ENCODE measurements around the gene RMDN3. TPM values are rescaled to one million over a fixed set of nuclear protein-coding genes. Genes with fewer than 3 reads are reported as not detected.
A peak's percentile ranks its signal among the peaks of the same experiment; 100 is the strongest.

RMDN3 gene
- total and polyA plus RNA-seq, 9 of the 15 experiments (the other 6 are each of a cell fraction or from before 2014, with no cell fraction given), result 8.1 to 38.2 (median 25.9) TPM

- TF ChIP-seq UBTF (IDR thresholded peaks at IDR 0.05; ENCODE audit: borderline replicate concordance in 1 of 2, low read depth in 2 of 2, low read length in 2 of 2) (0 out of 4 replicates have a peak, but pooled peaks of 1 of the 2 experiments have one; percentile 16), TEAD1 (CRISPR knock-in tag; IDR thresholded peaks at IDR 0.05) (peak in 1 of 2 experiments; percentile 88; a peak in 1 of 4 replicates), CBX8 (IDR thresholded peaks at IDR 0.05; ENCODE audit: borderline replicate concordance, extremely low read depth, low read depth, low read length, poor library complexity, severe bottlenecking) (no peak), ID3 (CRISPR knock-in tag; IDR thresholded peaks at IDR 0.05) (no peak), ID3 (tag; IDR thresholded peaks at IDR 0.05) (0 out of 2 replicates have a peak, but pooled peaks have one; percentile 25), ZNF146 (CRISPR knock-in tag; IDR thresholded peaks at IDR 0.05; ENCODE audit: unreplicated experiment) (no peak), YY1 (IDR thresholded peaks at IDR 0.05; ENCODE audit: borderline replicate concordance in 1 of 3, control insufficient read depth in 1 of 3, extremely low read depth in 1 of 3, insufficient read depth in 3 of 3, insufficient read length in 1 of 3, insufficient replicate concordance in 2 of 3, low read depth in 1 of 3, low read length in 2 of 3) (peak in 1 of 3 experiments; percentile 38), MEIS2 (IDR thresholded peaks at IDR 0.05; ENCODE audit: partially characterized antibody) (peak; percentile 1), RNF2 (IDR thresholded peaks at IDR 0.05) (peak; percentile 10; the same call in 1 of the 2 replicates), XRCC5 (IDR thresholded peaks at IDR 0.05; ENCODE audit: low read depth, low read length) (no peak), ZBTB12 (CRISPR knock-in tag; IDR thresholded peaks at IDR 0.05) (no peak), TBP (optimal IDR thresholded peaks at IDR 0.05; ENCODE audit: low read depth, low read length) (peak; percentile 15), FOXP1 (CRISPR knock-in tag; IDR thresholded peaks at IDR 0.05) (no peak; the same call in 1 of the 2 replicates), NRF1 (conservative IDR thresholded peaks at IDR 0.05 in 1 of 2, IDR thresholded peaks at IDR 0.05 in 1 of 2) (no peak), ZNF583 (CRISPR knock-in tag; IDR thresholded peaks at IDR 0.05) (no peak), CBFA2T3 (IDR thresholded peaks at IDR 0.05) (peak; percentile 30), ASH1L (IDR thresholded peaks at IDR 0.05; ENCODE audit: borderline replicate concordance, low read depth, partially characterized antibody) (no peak), ZBTB8A (IDR thresholded peaks at IDR 0.05; ENCODE audit: partially characterized antibody) (no peak), MIER1 (IDR thresholded peaks at IDR 0.05; ENCODE audit: low read depth) (no peak), DMBX1 (CRISPR knock-in tag; IDR thresholded peaks at IDR 0.05; ENCODE audit: borderline replicate concordance) (0 out of 2 replicates have a peak, but pooled peaks have one; percentile 12), MTF1 (CRISPR knock-in tag; IDR thresholded peaks at IDR 0.05; ENCODE audit: borderline replicate concordance) (no peak), MYC (IDR thresholded peaks at IDR 0.05; ENCODE audit: low read depth, low read length) (0 out of 2 replicates have a peak, but pooled peaks have one; percentile 72), MYC (CRISPR knock-in tag; IDR thresholded peaks at IDR 0.05; ENCODE audit: borderline replicate concordance, low read depth) (no peak)
Measured at GRCh38 chr15:40693904-40694687, 61.0 kb downstream of the RMDN3 start (continued).

Data from K562 (cell line).